Measurements from ENCODE around the gene BCL2L2.
A peak's percentile ranks its signal among the peaks of the same experiment; 100 is the strongest.
"Not testable (repeated sequence)": the region's sequence is repeated elsewhere in the genome, so short reads cannot be mapped to it uniquely, and the experiment has no call there.

The BCL2L2 gene

DNA sequence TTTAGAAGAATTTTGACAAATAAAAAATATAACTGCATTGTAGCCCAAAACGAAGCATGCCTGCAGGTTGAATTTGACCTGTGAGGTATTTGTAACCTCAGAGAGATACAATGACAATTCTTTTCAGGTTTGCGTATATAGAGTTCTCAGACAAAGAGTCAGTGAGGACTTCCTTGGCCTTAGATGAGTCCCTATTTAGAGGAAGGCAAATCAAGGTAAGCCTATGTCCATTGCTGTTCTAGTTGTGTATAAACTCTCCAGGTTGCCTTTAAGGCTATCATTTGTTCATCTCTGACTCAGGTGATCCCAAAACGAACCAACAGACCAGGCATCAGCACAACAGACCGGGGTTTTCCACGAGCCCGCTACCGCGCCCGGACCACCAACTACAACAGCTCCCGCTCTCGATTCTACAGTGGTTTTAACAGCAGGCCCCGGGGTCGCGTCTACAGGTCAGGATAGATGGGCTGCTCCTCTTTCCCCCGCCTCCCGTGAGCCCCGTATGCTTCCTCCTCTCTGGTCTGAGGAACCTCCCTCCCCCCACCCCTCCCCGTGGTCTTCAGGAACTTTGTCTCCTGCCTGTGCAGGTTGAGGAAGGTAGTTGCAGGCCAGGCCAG lies 17.3 kb downstream of the BCL2L2 start:
- no peak overlapping the region for H3K4me3 ChIP-seq (ENCODE audit: low read depth, low read length)
- no peak for DNase-seq (ENCODE audit: low read depth)

DNA sequence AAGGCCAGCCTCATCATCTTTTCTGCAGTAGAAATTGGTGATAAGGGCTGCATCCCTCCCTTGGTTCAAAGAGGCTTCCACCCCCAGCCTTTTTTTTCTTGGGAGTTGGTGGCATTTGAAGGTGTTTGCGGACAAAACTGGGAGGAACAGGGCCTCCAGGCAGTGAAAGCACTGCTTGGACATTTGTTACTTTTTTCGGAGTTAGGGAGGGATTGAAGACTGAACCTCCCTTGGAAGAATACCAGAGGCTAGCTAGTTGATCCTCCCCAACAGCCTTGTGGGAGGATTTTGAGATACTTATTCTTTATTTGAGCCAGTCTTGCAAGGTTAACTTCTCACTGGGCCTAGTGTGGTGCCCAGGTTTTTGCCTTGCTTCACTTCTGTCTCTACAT lies 17.8 kb downstream of the BCL2L2 start:
- no peak overlapping the region for H3K4me3 ChIP-seq (ENCODE audit: low read depth, low read length)
- TF ChIP-seq MAX (IDR thresholded peaks at IDR 0.05; ENCODE audit: low read depth, low read length) (no peak), POLR2A (IDR thresholded peaks at IDR 0.05; ENCODE audit: extremely low read depth, insufficient read length) (no peak), MYC (IDR thresholded peaks at IDR 0.05; ENCODE audit: low read depth, low read length) (no peak), CTCF (IDR thresholded peaks at IDR 0.05; ENCODE audit: low read depth, low read length) (no peak)
- DNase-seq (ENCODE audit: low read depth), result no peak

More for the DNA sequence above, 17.3 kb downstream of the BCL2L2 start:
- TF ChIP-seq POLR2A (IDR thresholded peaks at IDR 0.05; ENCODE audit: extremely low read depth, insufficient read length) (no peak), MYC (IDR thresholded peaks at IDR 0.05; ENCODE audit: low read depth, low read length) (no peak), CTCF (IDR thresholded peaks at IDR 0.05; ENCODE audit: low read depth, low read length) (no peak), MAX (IDR thresholded peaks at IDR 0.05; ENCODE audit: low read depth, low read length) (no peak)

- no peak overlapping the region for H3K4me3 ChIP-seq (ENCODE audit: low read depth, low read length)
- no peak for TF ChIP-seq MYC (IDR thresholded peaks at IDR 0.05; ENCODE audit: low read depth, low read length)
- TF ChIP-seq POLR2A (IDR thresholded peaks at IDR 0.05; ENCODE audit: extremely low read depth, insufficient read length), result no peak
- no peak for TF ChIP-seq CTCF (IDR thresholded peaks at IDR 0.05; ENCODE audit: low read depth, low read length)
- no peak for TF ChIP-seq MAX (IDR thresholded peaks at IDR 0.05; ENCODE audit: low read depth, low read length)
- DNase-seq (ENCODE audit: low read depth), result no peak
Observed at GRCh38 chr14:23324993-23325392, 18.4 kb downstream of the BCL2L2 start.

DNA sequence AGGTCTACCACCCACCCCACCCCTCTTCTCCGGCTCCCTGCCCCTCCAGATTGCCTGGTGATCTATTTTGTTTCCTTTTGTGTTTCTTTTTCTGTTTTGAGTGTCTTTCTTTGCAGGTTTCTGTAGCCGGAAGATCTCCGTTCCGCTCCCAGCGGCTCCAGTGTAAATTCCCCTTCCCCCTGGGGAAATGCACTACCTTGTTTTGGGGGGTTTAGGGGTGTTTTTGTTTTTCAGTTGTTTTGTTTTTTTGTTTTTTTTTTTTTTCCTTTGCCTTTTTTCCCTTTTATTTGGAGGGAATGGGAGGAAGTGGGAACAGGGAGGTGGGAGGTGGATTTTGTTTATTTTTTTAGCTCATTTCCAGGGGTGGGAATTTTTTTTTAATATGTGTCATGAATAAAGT lies 19.1 kb downstream of the BCL2L2 start:
- not testable (repeated sequence) for H3K4me3 ChIP-seq (ENCODE audit: low read depth, low read length); DNase-seq (ENCODE audit: low read depth)

- no peak for DNase-seq (ENCODE audit: low read depth)
- no peak overlapping the region for H3K4me3 ChIP-seq (ENCODE audit: low read depth, low read length)
- TF ChIP-seq MAX (IDR thresholded peaks at IDR 0.05; ENCODE audit: low read depth, low read length), result no peak
Observed at GRCh38 chr14:23326491-23327332, 20.1 kb downstream of the BCL2L2 start.

DNA sequence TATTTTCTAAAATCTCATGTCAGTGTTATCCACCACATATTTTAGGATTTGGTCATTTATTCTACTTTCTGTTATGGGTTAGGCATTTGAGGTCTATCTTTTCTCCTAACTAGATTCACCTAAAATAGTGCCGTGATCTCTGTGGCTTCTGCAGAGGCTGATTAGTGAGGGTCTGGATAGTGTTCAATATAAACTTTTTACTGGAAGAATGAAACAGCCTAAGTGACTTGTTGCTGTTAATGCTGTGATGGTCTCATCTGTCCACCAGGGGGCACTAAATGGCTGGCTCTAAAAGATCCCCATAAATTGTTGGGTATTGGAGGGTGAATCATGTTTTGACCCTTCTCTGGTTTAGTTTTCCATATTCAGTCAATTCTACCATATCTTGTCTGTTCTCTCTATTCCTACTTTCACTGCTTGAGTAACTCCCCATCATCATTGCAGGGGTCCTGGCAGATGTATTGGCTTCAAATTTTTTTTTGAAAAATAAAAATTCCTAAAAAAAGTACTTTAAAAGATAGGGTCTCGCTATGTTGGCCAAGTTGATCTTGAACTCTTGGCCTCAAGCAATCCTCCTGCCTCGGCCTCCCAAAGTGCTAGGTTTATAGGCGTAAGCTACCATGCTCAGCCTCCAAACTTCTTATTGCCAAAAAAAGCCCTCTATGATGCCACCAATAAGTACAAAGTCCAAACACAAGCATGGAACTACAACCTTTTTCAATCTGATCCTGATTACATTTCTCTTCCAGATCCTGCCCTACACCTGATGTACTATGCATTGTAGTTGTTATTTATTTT lies 21.5 kb downstream of the BCL2L2 start:
- peak; percentile 82 for DNase-seq (ENCODE audit: low read depth)
- TF ChIP-seq POLR2A (IDR thresholded peaks at IDR 0.05; ENCODE audit: extremely low read depth, insufficient read length) (no peak), CTCF (IDR thresholded peaks at IDR 0.05; ENCODE audit: low read depth, low read length) (peak; percentile 81), MYC (IDR thresholded peaks at IDR 0.05; ENCODE audit: low read depth, low read length) (peak; percentile 26; the same call in 1 of the 2 replicates), MAX (IDR thresholded peaks at IDR 0.05; ENCODE audit: low read depth, low read length) (no peak)
- H3K4me3 ChIP-seq (ENCODE audit: low read depth, low read length), result no peak overlapping the region

Measured in NB4 (cell line).